Measurements from ENCODE around the gene MRPL58. TPM values are rescaled to one million over a fixed set of nuclear protein-coding genes. Genes with fewer than 3 reads are reported as not detected.

Gene MRPL58
- total and polyA plus RNA-seq, 2 of the 8 experiments (the other 6 are each of a cell fraction or from before 2014, with no cell fraction given) = 43.6 to 49.1 TPM

GRCh38 chr17:75033346-75034235 is 21.1 kb downstream of the MRPL58 start:
- H3K4me3 ChIP-seq (ENCODE audit: extremely low read depth in 1 of 4, insufficient read depth in 2 of 4, low read depth in 3 of 4, low read length in 4 of 4) = peak overlapping the region; percentile 82 to 98 (median 95)
- no peak overlapping the region for H2BK5ac ChIP-seq (ENCODE audit: low read depth, low read length)
- H3K79me1 ChIP-seq (ENCODE audit: low read depth, low read length) = no peaks in the 10 kb centered on the region
- H3K23ac ChIP-seq (ENCODE audit: insufficient read length) = no peak overlapping the region
- no peaks in the 10 kb centered on the region for H3K79me2 ChIP-seq (ENCODE audit: control insufficient read depth in 1 of 2, insufficient read depth in 2 of 2, low read length in 2 of 2)
- no peak overlapping the region for H3K14ac ChIP-seq (ENCODE audit: insufficient read length)
- peaks cover 0 to 5% (median 2%) of the 10 kb centered on the region in 4 experiments; a peak in 2 of 8 replicates for H3K36me3 ChIP-seq (ENCODE audit: control insufficient read depth in 2 of 4, insufficient read depth in 4 of 4, low read length in 3 of 4)
- H4K5ac ChIP-seq (ENCODE audit: insufficient read length, low read depth, low read length) = no peak overlapping the region
- peak overlapping the region; percentile 34 for H4K91ac ChIP-seq (replicated peaks; ENCODE audit: insufficient read length, low read length)
- peak; percentile 87 to 100 for DNase-seq (ENCODE audit: low read depth in 1 of 2, low spot score in 2 of 2)
- H2BK15ac ChIP-seq (ENCODE audit: low read length) = no peak overlapping the region; the same call in 1 of the 2 replicates
- peak overlapping the region; percentile 41; the same call in 1 of the 2 replicates for H3K27ac ChIP-seq (ENCODE audit: low read depth, low read length)
- H3K23me2 ChIP-seq (ENCODE audit: low read depth, low read length) = no peaks in the 10 kb centered on the region
- H2AK5ac ChIP-seq (ENCODE audit: low read depth, low read length) = no peak overlapping the region
- WGBS, 2 experiments (ENCODE audit: extremely low coverage in 1 of 2, insufficient coverage in 1 of 2, insufficient read length in 1 of 2, insufficient replicate concordance in 2 of 2, low coverage in 1 of 2, low lambda C conversion rate in 2 of 2, missing lambda C conversion rate in 1 of 2) = 1% methylated on average over 35 of the region's 36 CpGs; no CpG with 5 or more reads in 1 of the 2 experiments
- H4K8ac ChIP-seq (ENCODE audit: extremely low read depth, insufficient read depth, low read length) = peak overlapping the region; percentile 85; the same call in 1 of the 2 replicates
- no peak overlapping the region for H2BK20ac ChIP-seq (ENCODE audit: low read length)
- peak overlapping the region; percentile 44 to 97 (median 95); a peak in 6 of 7 replicates for H3K9ac ChIP-seq (replicated peaks in 1 of 4; ENCODE audit: extremely low read depth in 1 of 4, low read depth in 3 of 4, low read length in 3 of 4)
- no peak overlapping the region for H2BK120ac ChIP-seq (replicated peaks; ENCODE audit: low read depth, low read length)
- no peaks in the 10 kb centered on the region for H3K27me3 ChIP-seq (replicated peaks in 1 of 4; ENCODE audit: control insufficient read depth in 3 of 4, extremely low read depth in 1 of 4, insufficient read depth in 3 of 4, low read length in 3 of 4)
- ChIA-PET POLR2A (ENCODE audit: partially characterized antibody) (interaction anchor here (0.8 to 3.7 kb wide), 9 partner anchors 9 to 156 kb away, joined by 3 to 63 read pairs (median 4); partner anchors contain the start of gene MRPL58), CTCF (ENCODE audit: partially characterized antibody) (interaction anchor here (0.9 to 3.4 kb wide), 9 partner anchors 8 to 75 kb away, joined by 3 to 28 read pairs (median 7); partner anchors contain the start of gene MRPL58)
- H3K9me3 ChIP-seq (ENCODE audit: insufficient read depth in 2 of 2, low read depth in 1 of 2, low read length in 1 of 2) = peaks cover 6 to 8% of the 10 kb centered on the region in 2 experiments
- H3K4me1 ChIP-seq (replicated peaks in 1 of 4; ENCODE audit: control insufficient read depth in 3 of 4, insufficient read depth in 4 of 4, low read length in 3 of 4) = peaks cover 3 to 10% (median 7%) of the 10 kb centered on the region in 4 experiments; a peak in 5 of 7 replicates
- FAIRE-seq = peak; percentile 76
- peak overlapping the region; percentile 65 for H3K18ac ChIP-seq (ENCODE audit: extremely low read depth, low read length)
- peak overlapping the region; percentile 42 to 72 for H3K4me2 ChIP-seq (ENCODE audit: insufficient read depth in 1 of 2, low read depth in 2 of 2, low read length in 2 of 2)
- peak overlapping the region; percentile 93 for H2AFZ ChIP-seq (ENCODE audit: low read length)
- H4K20me1 ChIP-seq (replicated peaks in 1 of 2; ENCODE audit: control insufficient read depth in 1 of 2, insufficient read depth in 2 of 2, low read length in 2 of 2) = no peaks in the 10 kb centered on the region
- H2BK12ac ChIP-seq (ENCODE audit: low read depth, low read length) = no peak overlapping the region
- H3K4ac ChIP-seq (replicated peaks; ENCODE audit: insufficient read length, low read depth, low read length) = peak overlapping the region; percentile 61
- H3K56ac ChIP-seq (replicated peaks; ENCODE audit: insufficient read length, low read depth, low read length) = peak overlapping the region; percentile 42
- TF ChIP-seq CTBP2 (IDR thresholded peaks at IDR 0.05; ENCODE audit: borderline replicate concordance, insufficient read depth, insufficient read length, low read length) (peak; percentile 29), POU5F1 (IDR thresholded peaks at IDR 0.05; ENCODE audit: low read depth, low read length) (0 out of 2 replicates have a peak, but pooled peaks have one; percentile 23), E2F6 (IDR thresholded peaks at IDR 0.05) (peak; percentile 59), BACH1 (IDR thresholded peaks at IDR 0.05; ENCODE audit: low read length) (peak; percentile 37; the same call in 1 of the 2 replicates), PHF8 (conservative IDR thresholded peaks at IDR 0.05; ENCODE audit: low read depth, low read length) (peak; percentile 11; the same call in 1 of the 2 replicates), JUND (IDR thresholded peaks at IDR 0.05; ENCODE audit: low read length) (no peak), NRF1 (IDR thresholded peaks at IDR 0.05; ENCODE audit: low read depth, low read length) (peak; percentile 44; the same call in 1 of the 2 replicates), CREB1 (IDR thresholded peaks at IDR 0.05) (peak; percentile 56), POLR2AphosphoS5 (IDR thresholded peaks at IDR 0.05; ENCODE audit: low read depth, low read length) (no peak), CEBPB (IDR thresholded peaks at IDR 0.05; ENCODE audit: low read depth, low read length) (no peak; the same call in 1 of the 2 replicates), SP1 (IDR thresholded peaks at IDR 0.05; ENCODE audit: low read depth, low read length) (peak; percentile 51; the same call in 1 of the 2 replicates)
